KMS-11 (cell line): Measurements from ENCODE around the gene HAGHL.

ENCODE experiments used
- H2AFZ ChIP-seq: fragments of 200-600 bp; sonication (generic); 2 replicates; pipeline ENCODE4 v1.6.1; 2016; ENCODE audit warnings: antibody characterized with exemption, mixed run types, low read depth
- H3K27ac ChIP-seq: fragments of 200-600 bp; sonication (generic); 2 replicates; pipeline ENCODE4 v1.6.1; 2016; ENCODE audit warnings: mild to moderate bottlenecking, mixed run types
- H3K27me3 ChIP-seq: fragments of 200-600 bp; sonication (generic); 2 replicates; pipeline ENCODE4 v1.6.1; 2017; ENCODE audit warnings: mild to moderate bottlenecking, low read depth, mixed run types, moderate library complexity; ENCODE audit not compliant: insufficient read depth
- H3K36me3 ChIP-seq: fragments of 200-600 bp; sonication (generic); 2 replicates; pipeline ENCODE4 v1.6.1; 2017; ENCODE audit warnings: mild to moderate bottlenecking, mixed run types; ENCODE audit not compliant: insufficient read depth
- H3K4me1 ChIP-seq: fragments of 200-600 bp; sonication (generic); 2 replicates; pipeline ENCODE4 v1.6.1; 2016; ENCODE audit warnings: mild to moderate bottlenecking, low read depth, mixed run types; ENCODE audit not compliant: poor library complexity, severe bottlenecking
- H3K4me2 ChIP-seq: fragments of 200-600 bp; sonication (generic); 2 replicates; pipeline ENCODE4 v1.7.0; 2016; ENCODE audit warnings: mild to moderate bottlenecking, mixed run types
- H3K4me3 ChIP-seq: fragments of 200-600 bp; sonication (generic); IDR thresholded peaks from 2 replicates; pipeline ENCODE4 v1.6.1; 2017; ENCODE audit warnings: low read depth, low read length, mixed read lengths; ENCODE audit not compliant: insufficient read depth
- H3K79me2 ChIP-seq: fragments of 200-600 bp; sonication (generic); 2 replicates; pipeline ENCODE4 v1.6.1; 2016; ENCODE audit warnings: low read depth, mixed run types; ENCODE audit not compliant: insufficient read depth
- H3K9ac ChIP-seq: fragments of 200-600 bp; sonication (generic); 2 replicates; pipeline ENCODE4 v1.6.1; 2016; ENCODE audit warnings: mild to moderate bottlenecking, mixed run types
- H4K20me1 ChIP-seq: fragments of 200-600 bp; sonication (generic); 2 replicates; pipeline ENCODE4 v1.6.1; 2016; ENCODE audit warnings: mild to moderate bottlenecking, mixed run types; ENCODE audit not compliant: insufficient read depth
- CTCF ChIP-seq: fragments of 200-600 bp; sonication (generic); conservative IDR thresholded peaks from 2 replicates; pipeline ENCODE4 v1.6.1; 2017; ENCODE audit warnings: low read depth, mild to moderate bottlenecking, antibody characterized with exemption, low read length, moderate library complexity, mixed read lengths

The HAGHL gene

GRCh38 chr16:726438-727290 is at the start of gene HAGHL, which contains the start of gene CCDC78:
Gene HAGHL, plus strand, starts transcription at chr16:727106. Its CDS starts 404 bp downstream, at chr16:727510.
Gene CCDC78, minus strand, starts transcription at chr16:726443. Its CDS starts 76 bp downstream, at chr16:726367.
- Histone ChIP-seq H4K20me1 (no peaks in the 10 kb centered on the region), H3K36me3 (no peaks in the 10 kb centered on the region), H3K4me1 (peaks cover 41% of the 10 kb centered on the region), H3K27me3 (no peaks in the 10 kb centered on the region), H3K79me2 (no peaks in the 10 kb centered on the region), H3K4me2 (peak within 1 kb of the TSS; percentile 98), H3K27ac (peak within 1 kb of the TSS; percentile 55), H3K9ac (peak within 1 kb of the TSS; percentile 86), H2AFZ (peak within 1 kb of the TSS; percentile 61), H3K4me3 (no peak within 1 kb of the TSS)
- TF ChIP-seq CTCF: no peak

GRCh38 chr16:677316-678190 is 49.4 kb upstream of the HAGHL start:
- Histone ChIP-seq H3K4me3 (no peak overlapping the region), H4K20me1 (no peaks in the 10 kb centered on the region), H3K4me1 (no peaks in the 10 kb centered on the region), H3K79me2 (peaks cover 18% of the 10 kb centered on the region), H3K9ac (no peak overlapping the region), H3K4me2 (no peak overlapping the region), H2AFZ (no peak overlapping the region), H3K36me3 (peaks cover 3% of the 10 kb centered on the region; the same call in 1 of the 2 replicates), H3K27me3 (no peaks in the 10 kb centered on the region), H3K27ac (no peak overlapping the region)
- no peak for TF ChIP-seq CTCF

GRCh38 chr16:678209-678857 is 48.6 kb upstream of the HAGHL start:
- Histone ChIP-seq H3K4me3 (no peak overlapping the region), H3K27me3 (no peaks in the 10 kb centered on the region), H3K79me2 (peaks cover 18% of the 10 kb centered on the region), H3K9ac (no peak overlapping the region), H4K20me1 (no peaks in the 10 kb centered on the region), H3K27ac (no peak overlapping the region), H3K4me2 (no peak overlapping the region), H3K36me3 (no peaks in the 10 kb centered on the region; the same call in 1 of the 2 replicates), H2AFZ (no peak overlapping the region), H3K4me1 (no peaks in the 10 kb centered on the region)
- no peak for TF ChIP-seq CTCF
